D721Med (cell line): Measurements from ENCODE around the gene PLD4.

Experiments
- DNase-seq: peaks from one replicate; pipeline ENCODE4 v3.0.0; 2011; ENCODE audit warnings: low spot score; ENCODE audit not compliant: insufficient read length
- FAIRE-seq: peaks from 2 replicates; lab custom pipeline; 2011; peaks lifted over from hg19 to GRCh38; lab: Jason Lieb, UNC
- TF ChIP-seq, protein P1 (sequence below): IDR thresholded peaks from 2 replicates; pipeline ENCODE4 v1.5.1; 2012; ENCODE audit warnings: mild to moderate bottlenecking, control low read depth; ENCODE audit not compliant: insufficient read depth; ENCODE audit errors: missing control alignments

The PLD4 gene

DNA sequence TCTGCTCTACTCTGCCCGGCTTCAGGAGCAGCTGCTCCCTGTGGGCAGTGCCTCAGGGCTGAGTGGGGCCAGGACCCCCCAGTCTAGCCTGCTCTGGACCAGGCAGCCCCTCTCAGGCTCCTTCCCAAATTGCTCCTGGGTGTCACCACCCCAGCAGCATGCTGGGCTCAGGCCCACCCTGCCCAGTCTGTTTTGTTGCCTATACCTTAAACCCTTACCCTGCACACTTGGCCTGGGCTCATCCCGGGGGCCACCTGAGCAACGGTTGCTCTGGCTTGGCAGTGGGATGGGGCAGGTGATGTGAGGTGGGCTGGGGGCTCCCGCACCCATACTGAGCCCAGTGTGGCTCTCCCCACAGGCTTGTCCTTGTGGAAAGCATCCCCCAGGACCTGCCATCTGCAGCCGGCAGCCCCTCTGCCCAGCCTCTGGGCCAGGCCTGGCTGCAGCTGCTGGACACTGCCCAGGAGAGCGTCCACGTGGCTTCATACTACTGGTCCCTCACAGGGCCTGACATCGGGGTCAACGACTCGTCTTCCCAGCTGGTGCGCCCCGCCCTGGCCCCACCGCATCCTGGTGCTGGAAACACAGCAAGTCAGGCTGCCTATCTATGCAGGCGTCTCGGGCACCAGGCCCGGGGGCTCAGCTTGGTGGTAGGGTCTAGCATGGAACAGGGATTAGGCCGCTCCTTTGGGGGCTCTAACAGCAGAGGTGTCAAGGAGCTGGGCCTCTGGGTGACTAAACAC is 3.9 kb downstream of the PLD4 start:
- DNase-seq = no peak
- TF ChIP-seq, protein P1, sequence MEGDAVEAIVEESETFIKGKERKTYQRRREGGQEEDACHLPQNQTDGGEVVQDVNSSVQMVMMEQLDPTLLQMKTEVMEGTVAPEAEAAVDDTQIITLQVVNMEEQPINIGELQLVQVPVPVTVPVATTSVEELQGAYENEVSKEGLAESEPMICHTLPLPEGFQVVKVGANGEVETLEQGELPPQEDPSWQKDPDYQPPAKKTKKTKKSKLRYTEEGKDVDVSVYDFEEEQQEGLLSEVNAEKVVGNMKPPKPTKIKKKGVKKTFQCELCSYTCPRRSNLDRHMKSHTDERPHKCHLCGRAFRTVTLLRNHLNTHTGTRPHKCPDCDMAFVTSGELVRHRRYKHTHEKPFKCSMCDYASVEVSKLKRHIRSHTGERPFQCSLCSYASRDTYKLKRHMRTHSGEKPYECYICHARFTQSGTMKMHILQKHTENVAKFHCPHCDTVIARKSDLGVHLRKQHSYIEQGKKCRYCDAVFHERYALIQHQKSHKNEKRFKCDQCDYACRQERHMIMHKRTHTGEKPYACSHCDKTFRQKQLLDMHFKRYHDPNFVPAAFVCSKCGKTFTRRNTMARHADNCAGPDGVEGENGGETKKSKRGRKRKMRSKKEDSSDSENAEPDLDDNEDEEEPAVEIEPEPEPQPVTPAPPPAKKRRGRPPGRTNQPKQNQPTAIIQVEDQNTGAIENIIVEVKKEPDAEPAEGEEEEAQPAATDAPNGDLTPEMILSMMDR = no peak
- no peak for FAIRE-seq

DNA sequence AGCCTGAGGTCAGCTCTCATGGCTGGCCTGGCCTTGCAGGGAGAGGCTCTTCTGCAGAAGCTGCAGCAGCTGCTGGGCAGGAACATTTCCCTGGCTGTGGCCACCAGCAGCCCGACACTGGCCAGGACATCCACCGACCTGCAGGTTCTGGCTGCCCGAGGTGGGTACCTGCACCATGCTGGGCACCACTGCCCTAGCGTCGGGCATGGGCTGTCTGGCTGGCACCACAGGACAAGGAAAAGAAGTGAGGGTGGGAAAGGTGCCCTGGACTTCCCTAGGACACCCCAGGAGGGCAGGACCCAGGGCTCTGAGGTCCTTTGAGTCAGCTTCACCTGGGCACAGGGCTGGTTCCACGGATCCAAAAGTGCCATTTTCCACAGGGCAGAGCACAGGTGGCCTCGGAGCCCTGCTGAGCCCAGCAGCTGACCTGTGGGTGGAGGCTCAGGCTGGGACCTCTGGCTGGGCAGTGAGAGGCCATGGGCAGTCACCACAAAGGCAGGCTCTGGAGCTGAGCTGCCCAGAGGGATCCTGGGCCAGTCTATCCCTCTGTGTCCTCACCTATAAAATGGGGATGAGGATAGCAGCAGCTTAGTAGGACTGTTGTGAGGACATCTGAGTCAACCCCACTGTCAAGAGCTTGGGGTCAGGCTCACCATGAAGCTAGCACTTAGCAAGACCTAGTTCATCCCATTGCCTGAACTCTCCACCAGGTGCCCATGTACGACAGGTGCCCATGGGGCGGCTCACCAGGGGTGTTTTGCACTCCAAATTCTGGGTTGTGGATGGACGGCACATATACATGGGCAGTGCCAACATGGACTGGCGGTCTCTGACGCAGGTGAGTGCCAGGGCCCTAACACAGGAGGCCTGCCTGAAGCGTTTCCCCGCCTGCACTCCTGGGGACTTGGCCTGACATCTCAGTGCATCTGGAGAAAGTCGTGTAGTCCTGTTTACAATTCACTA is 4.9 kb downstream of the PLD4 start:
- FAIRE-seq (no peak), DNase-seq (no peak)
- TF ChIP-seq, protein P1 = no peak

DNA sequence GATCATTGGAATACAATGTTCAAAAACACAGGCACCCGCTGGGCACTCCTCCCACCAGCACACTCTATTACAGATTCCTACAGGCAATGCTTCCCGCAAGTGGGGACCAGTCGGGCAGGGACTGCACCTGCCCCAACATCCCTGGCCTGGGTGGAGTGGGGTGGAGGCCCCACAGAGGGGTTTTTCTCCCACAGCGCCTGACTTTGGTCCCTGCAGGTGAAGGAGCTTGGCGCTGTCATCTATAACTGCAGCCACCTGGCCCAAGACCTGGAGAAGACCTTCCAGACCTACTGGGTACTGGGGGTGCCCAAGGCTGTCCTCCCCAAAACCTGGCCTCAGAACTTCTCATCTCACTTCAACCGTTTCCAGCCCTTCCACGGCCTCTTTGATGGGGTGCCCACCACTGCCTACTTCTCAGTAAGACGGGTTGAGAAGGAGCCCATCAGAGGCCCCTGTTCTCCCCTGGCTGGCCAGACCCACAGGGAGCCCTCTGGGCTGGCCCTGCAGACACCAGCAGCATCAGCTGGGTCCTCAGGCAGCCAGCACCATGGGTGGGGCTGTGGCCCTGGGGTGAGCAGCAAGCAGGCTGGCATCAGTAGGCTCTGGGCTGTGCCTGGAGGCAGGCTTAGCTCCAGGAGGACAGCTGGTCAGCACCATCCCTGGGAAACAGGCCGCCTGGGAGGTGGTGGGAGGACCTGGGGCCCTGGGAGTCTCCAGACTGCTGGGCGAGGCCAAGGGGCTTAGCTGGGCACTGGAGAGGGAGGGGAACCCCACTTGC is 6.0 kb downstream of the PLD4 start:
- TF ChIP-seq, protein P1 = no peak
- DNase-seq = no peak
- FAIRE-seq = no peak

DNA sequence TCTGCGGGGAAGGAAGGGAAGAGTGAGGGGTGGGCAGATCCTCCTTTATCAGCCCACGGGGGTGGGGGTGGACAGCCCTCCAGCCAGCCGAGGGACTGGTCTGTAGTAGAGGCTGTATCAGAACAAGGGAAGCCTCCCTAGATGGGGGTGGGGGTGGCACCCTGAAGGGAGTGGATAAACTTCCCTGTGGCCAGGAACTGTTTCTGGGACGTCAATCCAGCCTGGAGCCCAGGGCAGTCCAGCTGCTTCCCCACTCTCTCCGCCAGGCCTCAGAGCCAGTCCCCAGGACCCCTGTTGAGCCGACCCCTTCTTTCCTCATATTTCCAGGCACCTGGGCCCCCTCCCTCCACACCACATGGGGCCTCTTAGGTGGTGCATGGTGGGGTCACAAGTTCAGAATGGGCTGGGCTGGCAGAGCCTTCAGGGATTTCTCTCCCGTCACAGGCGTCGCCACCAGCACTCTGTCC is 6.7 kb downstream of the PLD4 start:
- DNase-seq (no peak), FAIRE-seq (no peak)
- TF ChIP-seq, protein P1 = no peak

DNA sequence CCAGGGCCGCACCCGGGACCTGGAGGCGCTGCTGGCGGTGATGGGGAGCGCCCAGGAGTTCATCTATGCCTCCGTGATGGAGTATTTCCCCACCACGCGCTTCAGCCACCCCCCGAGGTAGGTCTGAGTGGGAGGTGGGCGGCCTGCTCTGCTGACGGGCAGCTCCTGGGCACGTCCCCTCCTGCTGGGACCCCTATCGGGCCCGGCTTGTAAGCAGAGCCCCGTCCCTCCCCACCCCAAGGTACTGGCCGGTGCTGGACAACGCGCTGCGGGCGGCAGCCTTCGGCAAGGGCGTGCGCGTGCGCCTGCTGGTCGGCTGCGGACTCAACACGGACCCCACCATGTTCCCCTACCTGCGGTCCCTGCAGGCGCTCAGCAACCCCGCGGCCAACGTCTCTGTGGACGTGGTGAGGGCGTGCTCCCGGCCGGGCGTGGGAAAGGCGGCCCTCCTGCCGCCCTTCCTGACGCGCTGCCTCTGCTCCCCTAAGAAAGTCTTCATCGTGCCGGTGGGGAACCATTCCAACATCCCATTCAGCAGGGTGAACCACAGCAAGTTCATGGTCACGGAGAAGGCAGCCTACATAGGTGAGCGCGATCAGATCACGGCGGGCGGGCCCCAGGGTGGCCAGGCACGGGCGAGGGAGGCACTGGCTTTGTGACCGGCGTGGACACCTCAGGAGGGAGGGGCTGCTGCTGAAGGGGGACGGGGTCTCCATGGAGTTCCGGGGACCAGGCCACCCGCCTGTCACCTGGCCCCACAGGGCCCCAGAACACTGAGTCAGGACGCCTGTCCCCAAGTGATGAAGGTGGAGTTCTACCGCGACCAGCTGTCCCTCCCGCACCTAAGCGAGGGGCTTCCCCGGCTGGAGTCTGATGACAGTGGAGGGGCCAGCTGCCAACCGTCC is 7.3 kb downstream of the PLD4 start:
- FAIRE-seq (no peak), DNase-seq (no peak)
- TF ChIP-seq, protein P1 = no peak
